Colonic mucosa (tissue), 4 donors: Measurements from ENCODE around the gene CRB2. TPM values are rescaled to one million over a fixed set of nuclear protein-coding genes. Genes with fewer than 3 reads are reported as not detected.

ENCODE experiments used
- DNase-seq: peaks from one replicate; pipeline ENCODE4 v3.0.0-alpha.2; 2020
- H3K27ac ChIP-seq: fragments of 200-600 bp; one replicate; pipeline ENCODE4 v1.8.0; 2021
- H3K27me3 ChIP-seq: fragments of 200-600 bp; one replicate; pipeline ENCODE4 v1.8.0; 2021
- H3K36me3 ChIP-seq: fragments of 200-600 bp; one replicate; pipeline ENCODE4 v1.8.0; 2021
- H3K4me1 ChIP-seq: fragments of 200-600 bp; one replicate; pipeline ENCODE4 v1.8.0; 2021; ENCODE audit warnings: mild to moderate bottlenecking
- H3K4me3 ChIP-seq: fragments of 200-600 bp; one replicate; pipeline ENCODE4 v1.8.0; 2021
- H3K9ac ChIP-seq, 2 donors: one replicate each; pipeline ENCODE4 v1.7.0; 2013; ENCODE audit warnings: control low read depth in 2 of 2, low read depth in 2 of 2, low read length in 2 of 2
- H3K9me3 ChIP-seq: fragments of 200-600 bp; one replicate; pipeline ENCODE4 v1.8.0; 2021
- intact Hi-C: fragments of 100-400 bp; cut with DNase I; formaldehyde crosslinking; loops from one replicate; pipeline ENCODE4 v1.14.1; 2022
- total RNA-seq, 2 donors: library from RNA; stranded (reverse); fragmentation: NEBNext Ultra II Directional in 1 of 2; extraction: Animal tissue kit (Norgen Biotek cat#: 25700) in 1 of 2; gene quantifications; one replicate each; pipeline ENCODE4 v1.2.1, GENCODE V29; 2021
- TF ChIP-seq, protein P1 (sequence below): fragments of 200-600 bp; IDR thresholded peaks from one replicate; pipeline ENCODE4 v1.8.0; 2022; ENCODE audit warnings: antibody characterized with exemption, mild to moderate bottlenecking
- donor health status: healthy.
- donor health status: DM: no; HTN: no; CAD: no.
- donor health status: DM: no; HTN: no; CAD: no.

Gene CRB2
- total RNA-seq, 2 donors from 2014 or later: 0.69 to 2.4 TPM

DNA sequence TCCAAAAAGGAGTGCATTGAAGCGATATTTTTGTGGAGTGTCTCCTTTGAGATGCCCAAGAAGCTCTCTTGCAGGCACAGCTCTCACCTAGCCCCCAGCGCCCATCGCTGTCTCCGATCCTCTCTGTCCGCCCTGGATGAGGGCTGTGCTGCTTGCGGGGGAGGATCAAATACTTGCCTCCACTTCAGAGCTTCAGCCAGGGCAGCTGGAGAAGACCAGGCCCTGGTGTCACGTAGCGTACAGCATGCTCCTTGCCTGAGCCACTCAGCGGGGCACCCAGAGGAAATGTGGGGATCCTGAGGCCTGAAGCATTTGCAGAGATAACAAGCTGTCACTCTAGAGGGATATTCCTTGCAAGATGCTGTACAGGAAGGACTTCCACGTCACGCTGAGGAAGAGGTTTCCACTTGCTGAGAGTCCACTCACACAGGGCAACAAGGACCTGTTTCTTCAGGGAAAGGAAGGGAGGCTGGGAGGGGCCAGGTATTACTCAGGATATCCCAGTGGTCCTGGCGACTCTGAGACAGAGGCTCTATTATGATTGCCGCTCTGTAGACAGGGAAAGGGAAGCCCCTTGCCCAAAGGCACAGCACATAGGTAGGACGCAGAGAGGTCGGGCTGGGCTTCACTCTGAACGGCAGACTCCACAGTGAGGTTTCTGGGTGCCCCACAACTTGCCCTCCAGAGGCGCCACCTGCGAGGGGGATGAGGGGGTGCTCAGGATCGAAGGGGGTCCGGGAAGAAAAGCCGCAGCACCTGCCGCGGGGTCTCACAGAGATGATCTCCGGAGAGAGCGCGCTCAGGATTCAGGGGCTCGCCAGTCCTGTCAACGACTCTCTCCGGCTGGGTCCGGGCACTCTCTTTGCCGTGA, 64.0 kb downstream of the CRB2 start:
- no peaks in the 10 kb centered on the region for H3K4me1 ChIP-seq
- no peaks in the 10 kb centered on the region for H3K9me3 ChIP-seq
- H3K27me3 ChIP-seq: no peaks in the 10 kb centered on the region
- no peak overlapping the region for H3K9ac ChIP-seq
- TF ChIP-seq, protein P1, sequence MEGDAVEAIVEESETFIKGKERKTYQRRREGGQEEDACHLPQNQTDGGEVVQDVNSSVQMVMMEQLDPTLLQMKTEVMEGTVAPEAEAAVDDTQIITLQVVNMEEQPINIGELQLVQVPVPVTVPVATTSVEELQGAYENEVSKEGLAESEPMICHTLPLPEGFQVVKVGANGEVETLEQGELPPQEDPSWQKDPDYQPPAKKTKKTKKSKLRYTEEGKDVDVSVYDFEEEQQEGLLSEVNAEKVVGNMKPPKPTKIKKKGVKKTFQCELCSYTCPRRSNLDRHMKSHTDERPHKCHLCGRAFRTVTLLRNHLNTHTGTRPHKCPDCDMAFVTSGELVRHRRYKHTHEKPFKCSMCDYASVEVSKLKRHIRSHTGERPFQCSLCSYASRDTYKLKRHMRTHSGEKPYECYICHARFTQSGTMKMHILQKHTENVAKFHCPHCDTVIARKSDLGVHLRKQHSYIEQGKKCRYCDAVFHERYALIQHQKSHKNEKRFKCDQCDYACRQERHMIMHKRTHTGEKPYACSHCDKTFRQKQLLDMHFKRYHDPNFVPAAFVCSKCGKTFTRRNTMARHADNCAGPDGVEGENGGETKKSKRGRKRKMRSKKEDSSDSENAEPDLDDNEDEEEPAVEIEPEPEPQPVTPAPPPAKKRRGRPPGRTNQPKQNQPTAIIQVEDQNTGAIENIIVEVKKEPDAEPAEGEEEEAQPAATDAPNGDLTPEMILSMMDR: no peak
- H3K4me3 ChIP-seq: no peak overlapping the region
- H3K27ac ChIP-seq: no peak overlapping the region
- no peaks in the 10 kb centered on the region for H3K36me3 ChIP-seq
- DNase-seq: no peak
- intact Hi-C loops: no loop called here

DNA sequence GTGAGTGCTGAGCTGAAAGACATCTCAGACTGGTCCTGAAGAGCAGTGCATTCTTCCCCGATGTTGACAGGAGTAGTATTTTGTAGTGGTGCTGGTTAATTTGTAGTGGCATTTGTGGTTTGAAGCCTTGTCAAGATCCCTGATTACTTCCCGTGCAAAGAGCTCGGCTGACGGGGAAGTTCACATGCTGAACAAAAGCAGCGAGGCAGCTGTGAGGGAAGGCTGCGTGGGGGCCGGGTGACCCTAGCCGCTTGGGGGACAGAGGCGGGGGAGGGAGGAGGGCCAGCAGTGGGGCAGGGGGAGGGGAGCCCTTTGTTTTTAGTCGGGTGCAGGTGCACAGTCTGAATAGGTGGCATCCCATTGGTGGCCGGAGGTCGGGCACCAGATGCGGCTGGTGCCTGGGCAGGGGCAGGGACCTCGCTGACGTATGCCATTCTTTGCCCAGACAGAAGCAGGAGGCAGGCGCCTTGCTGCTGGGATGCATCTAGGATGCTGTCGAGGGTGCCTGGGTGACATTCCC, 64.7 kb downstream of the CRB2 start:
- TF ChIP-seq, protein P1: no peak
- DNase-seq: no peak
- intact Hi-C loops: no loop called here
- no peaks in the 10 kb centered on the region for H3K27me3 ChIP-seq
- H3K4me1 ChIP-seq: no peaks in the 10 kb centered on the region
- no peak overlapping the region for H3K27ac ChIP-seq
- H3K9me3 ChIP-seq: no peaks in the 10 kb centered on the region
- no peak overlapping the region for H3K9ac ChIP-seq
- H3K4me3 ChIP-seq: no peak overlapping the region
- no peaks in the 10 kb centered on the region for H3K36me3 ChIP-seq

DNA sequence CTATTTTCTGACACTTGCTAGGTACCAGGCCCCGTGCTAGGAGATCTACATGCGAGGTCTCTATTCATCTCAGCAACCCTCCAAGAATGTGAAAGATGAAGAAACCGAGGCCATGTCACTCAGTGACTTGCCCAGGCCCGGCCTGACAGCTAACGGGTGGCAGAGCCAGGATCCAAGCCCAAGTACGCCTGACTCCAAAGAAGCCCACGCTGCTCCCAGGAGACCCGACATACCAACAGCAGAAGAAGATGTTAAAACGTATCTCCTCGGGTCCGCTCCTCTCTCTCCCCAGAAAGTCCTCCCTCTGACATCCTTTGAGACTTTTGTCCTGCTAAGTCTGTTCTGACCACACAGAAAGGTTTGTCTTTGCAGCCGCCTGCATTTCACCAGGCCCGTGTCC, 65.2 kb downstream of the CRB2 start:
- Histone ChIP-seq H3K4me1 (no peaks in the 10 kb centered on the region), H3K36me3 (no peaks in the 10 kb centered on the region), H3K4me3 (no peak overlapping the region), H3K9ac (no peak overlapping the region), H3K9me3 (no peaks in the 10 kb centered on the region), H3K27me3 (no peaks in the 10 kb centered on the region), H3K27ac (no peak overlapping the region)
- intact Hi-C loops: no loop called here
- no peak for DNase-seq
- TF ChIP-seq, protein P1: no peak

DNA sequence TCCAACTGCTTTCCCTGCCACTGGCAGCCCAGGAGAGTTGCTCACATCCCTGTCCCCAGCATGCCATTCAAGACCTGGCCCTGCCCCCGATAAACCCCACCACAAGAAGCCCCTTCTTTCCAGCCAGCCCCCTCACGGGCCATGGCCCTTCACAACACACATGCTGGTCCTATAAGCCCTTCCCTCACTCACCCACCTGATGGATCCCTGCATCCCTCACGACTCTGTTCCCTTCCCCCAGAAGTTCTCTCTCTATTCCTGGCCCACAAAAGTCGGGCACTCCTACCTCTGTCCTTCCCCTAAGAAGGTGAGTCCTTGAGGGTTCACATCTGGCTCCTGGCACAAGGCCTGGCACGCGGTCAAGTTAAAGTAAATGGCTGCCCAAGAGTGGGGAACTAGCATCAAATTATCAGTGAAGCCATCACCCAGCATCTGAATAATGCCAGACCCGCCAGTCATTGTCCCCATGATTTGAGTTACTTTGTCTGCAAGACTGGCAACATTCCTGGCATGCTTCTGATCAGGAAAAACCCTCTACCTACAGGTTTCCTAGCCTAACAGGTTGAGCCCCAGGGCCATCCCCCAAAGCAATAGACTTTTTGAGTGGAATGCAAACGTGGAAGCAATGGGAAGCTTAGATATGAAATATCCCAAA, 65.9 kb downstream of the CRB2 start:
- Histone ChIP-seq H3K27me3 (no peaks in the 10 kb centered on the region), H3K27ac (no peak overlapping the region), H3K9ac (no peak overlapping the region), H3K4me3 (no peak overlapping the region), H3K4me1 (no peaks in the 10 kb centered on the region), H3K9me3 (no peaks in the 10 kb centered on the region), H3K36me3 (no peaks in the 10 kb centered on the region)
- DNase-seq: no peak
- TF ChIP-seq, protein P1: no peak
- intact Hi-C loops: no loop called here

DNA sequence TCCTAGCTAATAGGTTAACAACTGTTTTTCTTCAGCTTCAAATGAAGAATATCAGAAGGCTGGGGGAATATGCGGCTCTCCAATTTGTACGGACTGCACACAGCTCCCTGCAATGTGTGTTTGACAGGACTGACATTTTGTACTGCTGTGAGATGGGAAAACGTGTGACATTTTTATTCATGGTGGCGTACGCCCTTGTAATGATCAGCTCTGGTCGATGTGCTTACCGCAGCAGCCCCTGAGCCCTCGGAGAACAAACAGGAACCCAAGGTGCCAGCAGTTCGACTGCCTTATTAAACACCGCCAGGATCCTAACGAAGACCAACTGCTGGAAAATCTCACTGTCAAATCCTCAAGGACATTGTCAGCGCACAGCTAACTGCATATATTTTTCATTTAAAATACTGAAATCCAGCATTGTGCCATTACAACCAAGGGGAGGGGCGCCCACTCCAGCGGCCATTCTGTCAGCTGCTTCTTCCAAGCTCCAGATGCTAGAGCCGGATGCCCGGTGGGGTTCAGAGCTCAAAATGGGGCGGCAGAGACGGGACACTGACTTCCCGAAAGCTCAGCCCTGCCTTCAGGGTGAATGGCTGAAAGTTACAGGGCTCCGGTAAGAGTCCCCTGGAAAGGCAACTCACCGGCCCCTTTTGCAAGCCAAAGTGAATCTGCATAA, 66.8 kb downstream of the CRB2 start:
- H3K36me3 ChIP-seq: no peaks in the 10 kb centered on the region
- intact Hi-C loops: no loop called here
- no peak for DNase-seq

More for the DNA sequence above, 66.8 kb downstream of the CRB2 start:
- Histone ChIP-seq H3K27ac (no peak overlapping the region), H3K9me3 (no peaks in the 10 kb centered on the region), H3K9ac (no peak overlapping the region), H3K4me1 (no peaks in the 10 kb centered on the region), H3K27me3 (no peaks in the 10 kb centered on the region), H3K4me3 (no peak overlapping the region)
- TF ChIP-seq, protein P1: no peak
